BE2C (cell line): Measurements from ENCODE around the gene CLDN8.

Experiments used
- DNase-seq: peaks from one replicate; pipeline ENCODE4 v3.0.0-alpha.2; 2020
- H3K27me3 ChIP-seq: fragments of 250-450 bp; sonication (Bioruptor Pico); 2 replicates; pipeline ENCODE4 v1.5.1; 2020; ENCODE audit warnings: mild to moderate bottlenecking
- H3K36me3 ChIP-seq: fragments of 250-450 bp; sonication (Bioruptor Pico); 2 replicates; pipeline ENCODE4 v1.5.1; 2020; ENCODE audit warnings: mild to moderate bottlenecking
- H3K4me1 ChIP-seq: fragments of 250-450 bp; sonication (Bioruptor Pico); 2 replicates; pipeline ENCODE4 v1.5.1; 2020
- H3K4me3 ChIP-seq: 2 replicates; pipeline ENCODE4 v1.5.1; 2011; ENCODE audit warnings: low read depth, low read length
- H3K9me3 ChIP-seq: fragments of 250-450 bp; sonication (Bioruptor Pico); 2 replicates; pipeline ENCODE4 v1.5.1; 2020
- TF ChIP-seq, protein P1 (sequence below): IDR thresholded peaks from 2 replicates; pipeline ENCODE4 v1.5.1; 2012; ENCODE audit warnings: mild to moderate bottlenecking, low read depth, low read length

CLDN8 gene

DNA sequence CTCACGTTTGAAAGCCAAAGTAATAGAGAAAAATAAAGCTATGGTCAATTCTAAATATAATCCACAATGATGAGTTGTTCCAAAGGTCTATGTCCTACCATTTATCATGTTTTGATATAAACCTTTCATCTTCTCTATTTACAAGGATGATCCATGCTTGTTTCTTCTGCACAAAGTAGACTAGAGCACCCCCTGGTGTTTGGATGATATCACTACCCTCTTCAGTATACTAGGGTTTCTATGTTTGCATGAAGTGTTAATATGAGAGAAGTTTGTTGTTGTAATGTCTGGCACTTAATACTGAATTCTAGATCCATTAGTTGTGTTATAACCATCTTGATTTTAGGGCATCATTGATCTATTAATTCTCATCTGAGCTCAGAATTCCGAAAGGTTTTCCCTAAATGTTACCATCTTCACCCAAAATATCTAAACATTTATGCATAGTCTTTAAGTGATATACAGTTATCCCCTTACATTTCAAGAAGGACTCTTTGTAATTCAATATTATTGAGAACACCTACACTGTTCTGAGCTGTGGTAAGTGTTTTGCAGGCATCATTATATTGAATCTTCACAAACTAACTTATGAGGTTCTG, 21.1 kb downstream of the CLDN8 start:
- TF ChIP-seq, protein P1, sequence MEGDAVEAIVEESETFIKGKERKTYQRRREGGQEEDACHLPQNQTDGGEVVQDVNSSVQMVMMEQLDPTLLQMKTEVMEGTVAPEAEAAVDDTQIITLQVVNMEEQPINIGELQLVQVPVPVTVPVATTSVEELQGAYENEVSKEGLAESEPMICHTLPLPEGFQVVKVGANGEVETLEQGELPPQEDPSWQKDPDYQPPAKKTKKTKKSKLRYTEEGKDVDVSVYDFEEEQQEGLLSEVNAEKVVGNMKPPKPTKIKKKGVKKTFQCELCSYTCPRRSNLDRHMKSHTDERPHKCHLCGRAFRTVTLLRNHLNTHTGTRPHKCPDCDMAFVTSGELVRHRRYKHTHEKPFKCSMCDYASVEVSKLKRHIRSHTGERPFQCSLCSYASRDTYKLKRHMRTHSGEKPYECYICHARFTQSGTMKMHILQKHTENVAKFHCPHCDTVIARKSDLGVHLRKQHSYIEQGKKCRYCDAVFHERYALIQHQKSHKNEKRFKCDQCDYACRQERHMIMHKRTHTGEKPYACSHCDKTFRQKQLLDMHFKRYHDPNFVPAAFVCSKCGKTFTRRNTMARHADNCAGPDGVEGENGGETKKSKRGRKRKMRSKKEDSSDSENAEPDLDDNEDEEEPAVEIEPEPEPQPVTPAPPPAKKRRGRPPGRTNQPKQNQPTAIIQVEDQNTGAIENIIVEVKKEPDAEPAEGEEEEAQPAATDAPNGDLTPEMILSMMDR, result peak; percentile 54
- H3K27me3 ChIP-seq, result no peaks in the 10 kb centered on the region
- DNase-seq, result peak; percentile 30
- no peaks in the 10 kb centered on the region for H3K36me3 ChIP-seq
- H3K4me1 ChIP-seq, result no peaks in the 10 kb centered on the region
- H3K4me3 ChIP-seq, result no peak overlapping the region
- no peaks in the 10 kb centered on the region for H3K9me3 ChIP-seq

DNA sequence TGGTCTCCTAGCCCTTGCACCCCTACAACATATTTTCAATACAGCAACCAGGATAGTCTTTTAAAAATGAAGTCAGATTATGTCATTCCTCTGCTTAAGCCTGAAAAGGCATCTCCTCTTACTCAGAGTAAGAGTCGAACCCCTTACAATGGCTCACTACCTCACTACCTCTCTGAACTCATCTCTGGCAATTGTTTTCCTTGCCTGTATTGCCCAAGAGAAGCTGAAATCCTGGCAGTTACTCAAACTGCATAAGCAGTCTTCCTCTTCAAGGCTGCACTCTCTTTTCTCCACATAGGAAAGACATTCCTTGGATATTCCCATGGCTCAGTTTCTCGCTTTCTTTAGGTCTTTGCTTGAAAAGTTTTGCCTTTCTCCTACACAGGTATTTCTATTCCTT, 22.7 kb downstream of the CLDN8 start:
- TF ChIP-seq, protein P1, result no peak
- H3K36me3 ChIP-seq, result no peaks in the 10 kb centered on the region
- DNase-seq, result no peak
- no peaks in the 10 kb centered on the region for H3K9me3 ChIP-seq
- H3K4me1 ChIP-seq, result no peaks in the 10 kb centered on the region
- no peak overlapping the region for H3K4me3 ChIP-seq
- H3K27me3 ChIP-seq, result no peaks in the 10 kb centered on the region

DNA sequence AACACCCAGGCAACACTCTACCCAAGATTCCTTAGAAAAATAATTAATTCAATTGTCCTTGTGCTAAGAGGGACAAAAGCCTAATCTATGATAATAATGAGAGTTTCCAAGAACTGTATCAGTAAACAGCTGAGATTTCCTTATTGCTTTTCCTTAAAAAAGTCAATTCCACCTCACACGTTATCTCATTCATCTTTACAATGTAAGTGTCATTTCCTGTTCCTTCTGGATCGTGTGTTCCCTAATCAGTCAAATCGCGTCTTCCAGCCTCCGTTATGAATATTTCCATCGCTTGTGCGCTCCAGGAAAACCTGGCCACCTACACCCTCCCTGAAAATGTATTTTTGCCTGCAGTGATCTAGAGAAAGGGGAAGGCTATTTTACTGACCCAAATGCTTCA, 25.3 kb downstream of the CLDN8 start:
- Histone ChIP-seq H3K9me3 (no peaks in the 10 kb centered on the region), H3K4me1 (no peaks in the 10 kb centered on the region), H3K4me3 (no peak overlapping the region), H3K36me3 (no peaks in the 10 kb centered on the region), H3K27me3 (no peaks in the 10 kb centered on the region)
- no peak for DNase-seq
- TF ChIP-seq, protein P1, result no peak

DNA sequence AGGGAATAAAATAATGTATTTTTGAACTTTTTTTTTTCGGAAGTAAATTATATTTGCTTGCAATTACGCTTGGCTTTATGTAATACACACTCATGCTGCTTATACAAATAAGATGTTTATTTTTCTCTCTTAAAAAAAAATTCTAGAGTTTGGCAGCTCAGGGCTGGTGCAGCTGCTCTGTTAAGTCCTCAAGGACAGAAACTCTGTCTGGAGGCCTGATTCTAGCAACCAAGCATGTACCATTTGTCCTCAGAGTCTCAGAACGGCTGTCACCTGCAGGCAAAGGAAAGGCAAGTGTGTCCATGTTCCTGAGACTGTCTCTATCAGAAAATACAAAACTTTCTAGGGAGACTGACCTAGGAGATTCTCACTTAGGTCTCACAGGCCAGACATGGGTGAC, 26.1 kb downstream of the CLDN8 start:
- no peaks in the 10 kb centered on the region for H3K4me1 ChIP-seq
- H3K9me3 ChIP-seq, result no peaks in the 10 kb centered on the region
- no peaks in the 10 kb centered on the region for H3K27me3 ChIP-seq
- TF ChIP-seq, protein P1, result no peak
- DNase-seq, result no peak
- no peak overlapping the region for H3K4me3 ChIP-seq
- H3K36me3 ChIP-seq, result no peaks in the 10 kb centered on the region

DNA sequence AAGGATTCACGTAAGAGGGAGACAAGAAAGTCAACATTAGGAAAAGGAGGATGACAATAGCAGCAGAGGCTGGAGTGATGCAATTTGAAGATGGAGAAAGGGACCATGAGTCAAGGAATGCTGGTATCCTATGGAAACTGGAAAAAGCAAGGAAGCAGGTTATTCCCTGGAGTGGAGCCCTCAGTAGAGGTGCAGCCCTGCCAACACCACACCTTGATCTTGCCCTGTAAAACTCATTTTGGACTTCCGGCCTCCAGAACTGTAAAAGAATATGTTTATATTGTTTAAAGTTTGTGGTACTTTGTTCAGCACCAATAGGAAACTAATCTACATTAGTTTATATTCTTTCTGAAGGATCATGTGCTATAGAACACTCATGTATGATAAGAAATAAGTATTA, 29.7 kb downstream of the CLDN8 start:
- Histone ChIP-seq H3K9me3 (no peaks in the 10 kb centered on the region), H3K4me1 (no peaks in the 10 kb centered on the region), H3K36me3 (no peaks in the 10 kb centered on the region), H3K4me3 (no peak overlapping the region), H3K27me3 (no peaks in the 10 kb centered on the region)
- TF ChIP-seq, protein P1, result no peak
- no peak for DNase-seq

DNA sequence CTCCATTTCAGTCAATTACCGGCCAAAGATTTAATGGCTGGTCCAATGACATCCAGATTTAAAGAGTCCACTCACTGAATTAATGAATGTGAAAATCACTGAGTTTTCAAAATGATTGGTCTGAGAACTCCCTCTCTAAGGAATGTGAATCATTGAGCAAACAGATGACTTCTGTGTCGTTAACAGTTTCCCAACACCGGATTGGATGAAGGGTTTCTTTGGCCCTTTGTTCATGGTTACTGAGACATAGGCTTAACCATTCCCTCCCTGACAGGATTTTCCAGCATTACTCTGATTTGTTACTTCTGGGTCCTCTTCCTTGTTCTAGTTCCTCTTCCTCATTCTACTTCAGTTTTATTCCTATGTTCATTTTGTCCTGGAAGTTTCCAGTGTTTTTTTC, 47.8 kb downstream of the CLDN8 start:
- no peak for DNase-seq
- H3K9me3 ChIP-seq, result no peaks in the 10 kb centered on the region

More for the DNA sequence above, 47.8 kb downstream of the CLDN8 start:
- TF ChIP-seq, protein P1, result no peak
- Histone ChIP-seq H3K4me3 (no peak overlapping the region), H3K27me3 (no peaks in the 10 kb centered on the region), H3K36me3 (no peaks in the 10 kb centered on the region), H3K4me1 (no peaks in the 10 kb centered on the region)
